ENCODE results near the gene GSDMA. TPM values are rescaled to one million over a fixed set of nuclear protein-coding genes. Genes with fewer than 3 reads are reported as not detected.

GSDMA gene
- total RNA-seq, 1 donor from 2014 or later = 2.2 TPM

DNA sequence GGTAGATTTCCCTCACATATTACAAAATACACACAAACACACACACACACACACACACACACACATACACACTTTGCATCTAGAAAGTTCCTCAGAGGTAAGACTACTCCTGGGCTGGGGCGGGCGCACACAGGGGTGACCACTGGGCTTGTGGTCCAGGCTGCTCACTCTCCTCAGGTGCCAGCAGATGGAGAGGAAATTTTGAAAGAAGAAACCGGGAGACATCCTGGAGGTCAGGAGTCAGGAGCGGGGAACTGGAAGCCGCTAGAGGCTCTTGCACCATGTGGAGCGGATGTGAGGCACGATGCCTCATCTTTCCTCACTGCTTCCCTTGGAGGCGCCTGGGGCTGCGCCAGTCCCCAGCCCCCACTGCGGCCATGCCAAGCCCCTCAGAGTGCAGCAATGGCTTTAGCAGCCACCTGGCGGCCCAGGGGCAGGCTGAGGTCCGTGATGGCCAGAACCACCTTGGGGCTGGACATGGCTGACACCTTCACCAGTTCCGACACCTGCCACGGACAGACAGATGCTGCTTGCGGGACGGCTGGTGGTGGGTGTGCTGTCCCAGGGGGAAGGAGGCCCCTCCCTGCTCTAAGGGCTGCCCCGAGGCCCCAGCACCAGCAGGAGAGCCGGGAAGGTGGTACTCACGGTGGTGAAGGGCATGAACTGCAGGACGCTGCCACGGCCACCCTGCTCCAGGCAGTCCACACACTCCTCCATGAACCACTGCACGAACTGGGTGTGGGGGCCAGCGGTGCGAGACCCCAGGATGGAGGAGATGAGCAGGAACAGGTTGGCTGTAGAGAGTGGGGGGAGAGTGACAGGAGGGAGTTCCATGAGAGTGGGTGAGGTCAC lies 56.6 kb downstream of the GSDMA start:
- no peak for DNase-seq (ENCODE audit: low spot score)

GRCh38 chr17:40020146-40020545 lies 57.3 kb downstream of the GSDMA start:
- no peak for DNase-seq (ENCODE audit: low spot score)

DNA sequence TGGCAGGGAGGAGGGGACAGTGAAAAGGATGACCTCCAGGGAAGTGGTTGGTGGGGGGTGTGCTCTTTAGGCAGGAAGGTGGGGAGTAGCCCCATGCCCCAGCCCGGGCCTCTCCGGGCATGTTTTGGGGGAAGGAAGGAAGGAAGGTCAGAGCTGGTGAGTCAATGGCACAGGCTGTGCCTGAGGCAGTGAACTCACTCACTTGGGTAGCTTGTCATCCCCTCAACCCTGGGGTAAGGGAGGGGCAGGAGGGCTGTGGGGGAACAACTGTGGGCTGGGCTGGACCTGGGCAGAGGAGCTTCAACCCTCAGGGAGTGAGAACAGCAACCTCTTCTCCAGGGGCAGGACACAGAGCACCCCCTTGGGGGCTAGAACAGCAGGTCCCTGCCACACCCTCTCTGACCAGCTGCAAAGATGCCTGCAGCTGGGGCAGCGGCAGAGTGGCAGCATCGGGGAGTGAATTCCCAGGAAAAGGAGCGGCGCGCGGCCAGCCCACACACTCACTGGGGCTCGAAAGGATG lies 58.7 kb downstream of the GSDMA start:
- no peak for DNase-seq (ENCODE audit: low spot score)

- no peak for DNase-seq (ENCODE audit: low spot score)
Observed at GRCh38 chr17:40022497-40022896, 59.7 kb downstream of the GSDMA start.

DNA sequence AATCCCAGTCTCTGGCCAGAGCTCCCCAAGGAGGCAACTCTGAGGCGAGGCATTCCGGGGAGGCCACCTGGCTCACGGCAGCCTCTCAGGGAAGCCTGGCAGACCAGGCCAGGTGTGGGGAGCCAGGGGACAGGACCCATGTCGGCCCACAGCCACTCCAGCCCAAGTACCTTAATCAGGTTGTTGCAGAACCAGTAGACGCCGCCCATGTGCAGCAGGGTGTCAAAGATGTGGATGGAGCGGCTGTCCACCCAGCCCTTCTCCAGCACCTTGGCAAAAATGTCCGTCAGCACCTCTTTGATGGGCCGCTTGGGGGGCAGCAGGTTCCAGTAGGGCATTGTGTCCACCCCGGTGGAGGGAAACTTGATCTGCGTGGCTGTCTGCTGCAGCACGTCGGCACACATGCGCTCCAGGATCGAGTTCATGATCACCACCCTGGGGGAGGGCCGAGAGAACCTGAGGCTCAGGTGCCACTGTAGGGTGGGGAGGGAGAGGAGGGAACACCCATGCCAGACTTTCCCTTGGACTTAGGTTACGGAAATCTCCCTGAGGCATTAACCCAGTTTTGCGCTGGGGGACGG lies 60.2 kb downstream of the GSDMA start:
- DNase-seq (ENCODE audit: low spot score) = no peak

GRCh38 chr17:40023590-40024292 lies 60.9 kb downstream of the GSDMA start:
- DNase-seq (ENCODE audit: low spot score) = no peak

GRCh38 chr17:40024901-40025300 lies 62.1 kb downstream of the GSDMA start:
- DNase-seq (ENCODE audit: low spot score) = no peak

- no peak for DNase-seq (ENCODE audit: low spot score)
Observed at GRCh38 chr17:40025559-40025958, 62.8 kb downstream of the GSDMA start.

DNA sequence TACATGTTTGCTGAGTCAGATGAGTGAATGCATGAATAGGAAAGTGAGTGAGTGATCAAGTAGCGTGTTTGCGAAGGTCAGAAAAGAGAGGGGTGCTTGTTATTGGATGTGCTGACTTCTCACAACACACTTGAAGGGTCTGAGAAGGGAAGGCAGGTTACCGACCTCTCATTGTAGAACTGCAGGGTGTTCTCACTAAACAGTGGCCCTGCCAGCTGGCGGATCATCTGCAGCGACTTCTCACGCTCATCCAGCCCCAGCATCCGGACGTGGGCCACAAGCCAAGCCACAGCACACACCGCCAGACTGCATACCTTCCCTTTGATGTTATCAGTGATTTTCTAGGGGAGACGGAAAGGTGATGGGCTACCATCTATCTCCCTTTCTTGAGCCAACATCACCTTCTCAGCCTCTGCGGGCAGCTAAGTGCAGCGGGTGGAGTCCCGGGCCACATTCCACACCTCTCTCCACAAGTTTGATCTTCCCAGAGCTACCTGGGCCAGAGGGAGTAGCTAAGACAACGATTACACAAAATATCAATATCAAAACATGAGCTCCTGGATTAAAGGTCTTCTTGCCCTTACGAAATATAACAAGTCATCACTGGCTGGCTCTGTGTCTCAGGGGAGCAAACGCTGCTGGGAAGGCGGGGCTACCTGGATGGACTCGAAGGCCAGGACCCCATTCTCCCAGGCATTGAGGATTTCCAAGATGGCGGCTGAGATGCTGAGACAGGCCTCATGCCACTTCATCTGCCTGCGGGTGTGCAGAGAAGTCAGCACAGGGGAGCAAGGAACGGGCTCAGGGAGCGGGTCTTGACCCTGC lies 63.4 kb downstream of the GSDMA start:
- DNase-seq (ENCODE audit: low spot score) = no peak

- DNase-seq (ENCODE audit: low spot score) = no peak
Observed at GRCh38 chr17:40026816-40027613, 64.2 kb downstream of the GSDMA start.

Small RNA genes within 50 kb of the gene (microRNA-seq; reads per million reads assigned to microRNA genes)
- not detected for gene MIR6884 (ENCODE audit: borderline number of aligned reads)

Other genes with a start within 250 kb of the GSDMA start
- gene MIEN1, start 232.5 kb upstream of the GSDMA start, total RNA-seq = 36.4 TPM
- 0.29 TPM for gene GRB7, start 225.1 kb upstream of the GSDMA start, total RNA-seq
- 1.3 TPM for gene IKZF3, start 98.7 kb upstream of the GSDMA start, total RNA-seq
- gene ZPBP2, start 94.8 kb upstream of the GSDMA start, total RNA-seq = not detected
- 15.3 TPM for gene GSDMB, start 44.4 kb upstream of the GSDMA start, total RNA-seq
- gene ORMDL3, start 35.4 kb upstream of the GSDMA start, total RNA-seq = 191 TPM
- not detected for gene LRRC3C, start 35.3 kb upstream of the GSDMA start, total RNA-seq
- gene PSMD3, start 17.8 kb downstream of the GSDMA start, total RNA-seq = 94.2 TPM
- 35.9 TPM for gene CSF3, start 52.4 kb downstream of the GSDMA start, total RNA-seq
- 72.2 TPM for gene MED24, start 91.4 kb downstream of the GSDMA start, total RNA-seq
- 74.7 TPM for gene THRA, start 100.0 kb downstream of the GSDMA start, total RNA-seq
- gene NR1D1, start 137.6 kb downstream of the GSDMA start, total RNA-seq = 15.5 TPM
- 77.0 TPM for gene MSL1, start 159.0 kb downstream of the GSDMA start, total RNA-seq
- gene CASC3, start 177.5 kb downstream of the GSDMA start, total RNA-seq = 84.4 TPM
- gene RAPGEFL1, start 214.5 kb downstream of the GSDMA start, total RNA-seq = 10.1 TPM

All from mesenteric fat pad (tissue), 1 donor.